H1 (cell line): ENCODE data around the gene PRTG. TPM values are rescaled to one million over a fixed set of nuclear protein-coding genes. Genes with fewer than 3 reads are reported as not detected.

Experiments
- CTCF ChIA-PET: fragments of 300-600 bp; sonication (Branson Sonifier 250); formaldehyde crosslinking; loops from one replicate; lab custom pipeline; 2021; ENCODE audit not compliant: partially characterized antibody; lab: Charles Lee
- POLR2A ChIA-PET: fragments of 300-600 bp; sonication (Branson Sonifier 250); formaldehyde crosslinking; loops from one replicate; lab custom pipeline; 2021; ENCODE audit warnings: inconsistent platforms; ENCODE audit not compliant: partially characterized antibody; lab: Charles Lee
- DNase-seq, 2 experiments: peaks; one replicate each; pipeline versions ENCODE4 v3.0.0 to v3.0.0-alpha.2; 2010 to 2022; ENCODE audit warnings: low spot score in 2 of 2, low read depth in 1 of 2, mixed read lengths in 1 of 2
- FAIRE-seq: peaks from 2 replicates; lab custom pipeline; 2011; peaks lifted over from hg19 to GRCh38; lab: Jason Lieb, UNC
- H2AFZ ChIP-seq: 2 replicates; pipeline ENCODE4 v1.8.1; 2012; ENCODE audit warnings: low read length, inconsistent platforms
- H2AK5ac ChIP-seq: 2 replicates; pipeline ENCODE4 v1.6.1; 2013; ENCODE audit warnings: low read depth, low read length
- H2BK120ac ChIP-seq: replicated peaks from 2 replicates; pipeline ENCODE3; 2013; ENCODE audit warnings: low read depth, low read length, inconsistent platforms
- H2BK12ac ChIP-seq: 2 replicates; pipeline ENCODE4 v1.6.1; 2013; ENCODE audit warnings: low read depth, low read length
- H2BK15ac ChIP-seq: 2 replicates; pipeline ENCODE4 v1.6.1; 2013; ENCODE audit warnings: low read length
- H2BK20ac ChIP-seq: 2 replicates; pipeline ENCODE4 v1.6.1; 2013; ENCODE audit warnings: low read length
- H2BK5ac ChIP-seq: 2 replicates; pipeline ENCODE4 v1.6.1; 2013; ENCODE audit warnings: low read depth, low read length
- H3K14ac ChIP-seq: 2 replicates; pipeline ENCODE4 v1.6.1; 2013; ENCODE audit warnings: inconsistent platforms; ENCODE audit not compliant: insufficient read length
- H3K18ac ChIP-seq: 2 replicates; pipeline ENCODE4 v1.6.1; 2013; ENCODE audit warnings: low read length; ENCODE audit errors: extremely low read depth
- H3K23ac ChIP-seq: 2 replicates; pipeline ENCODE4 v1.6.1; 2013; ENCODE audit warnings: inconsistent platforms; ENCODE audit not compliant: insufficient read length
- H3K23me2 ChIP-seq: 2 replicates; pipeline ENCODE4 v1.6.1; 2013; ENCODE audit warnings: low read depth, low read length
- H3K27ac ChIP-seq: 2 replicates; pipeline ENCODE4 v1.6.1; 2011; ENCODE audit warnings: low read depth, low read length, inconsistent platforms
- H3K27me3 ChIP-seq, 4 experiments: replicated peaks in 1 of 4; 1 replicate in 1 of 4; 2 replicates in 3 of 4; pipeline versions ENCODE4 v1.6.1 to v1.8.1; 2011 to 2013; ENCODE audit warnings: low read length in 3 of 4, mild to moderate bottlenecking in 3 of 4, inconsistent platforms in 2 of 4, mixed read lengths in 2 of 4, moderate library complexity in 1 of 4; ENCODE audit not compliant: control insufficient read depth in 3 of 4, insufficient read depth in 3 of 4; ENCODE audit errors: extremely low read depth in 1 of 4
- H3K36me3 ChIP-seq, 4 experiments: 2 replicates each; pipeline versions ENCODE4 v1.6.1 to v1.8.1; 2011 to 2013; ENCODE audit warnings: mild to moderate bottlenecking in 4 of 4, low read length in 3 of 4, moderate library complexity in 2 of 4, control low read depth in 1 of 4, inconsistent platforms in 1 of 4; ENCODE audit not compliant: insufficient read depth in 4 of 4, control insufficient read depth in 2 of 4
- H3K4ac ChIP-seq: replicated peaks from 2 replicates; pipeline ENCODE3; 2013; ENCODE audit warnings: low read length, low read depth, mixed read lengths, inconsistent platforms; ENCODE audit not compliant: insufficient read length
- H3K4me1 ChIP-seq, 4 experiments: replicated peaks in 1 of 4; 1 replicate in 1 of 4; 2 replicates in 3 of 4; pipeline versions ENCODE4 v1.6.1 to v1.8.1; 2011 to 2013; ENCODE audit warnings: low read length in 3 of 4, inconsistent platforms in 2 of 4, mixed read lengths in 1 of 4; ENCODE audit not compliant: insufficient read depth in 4 of 4, control insufficient read depth in 3 of 4
- H3K4me2 ChIP-seq, 2 experiments: 2 replicates each; pipeline versions ENCODE4 v1.6.1 to v1.8.1; 2011 to 2013; ENCODE audit warnings: low read depth in 2 of 2, low read length in 2 of 2, control low read depth in 1 of 2, inconsistent platforms in 1 of 2, mild to moderate bottlenecking in 1 of 2; ENCODE audit not compliant: insufficient read depth in 1 of 2
- H3K4me3 ChIP-seq, 4 experiments: fragments of 200-600, 300-600 bp in 1 of 4; sonication (generic), shearing (Covaris generic), sonication (Bioruptor Twin) in 1 of 4; 2 replicates each; pipeline versions ENCODE4 v1.5.1 to v1.8.1; 2011 to 2016; ENCODE audit warnings: low read length in 4 of 4, low read depth in 3 of 4, control low read depth in 2 of 4, inconsistent platforms in 2 of 4, mild to moderate bottlenecking in 2 of 4, mixed read lengths in 1 of 4, moderate library complexity in 1 of 4; ENCODE audit not compliant: insufficient read depth in 2 of 4; ENCODE audit errors: extremely low read depth in 1 of 4
- H3K56ac ChIP-seq: replicated peaks from 2 replicates; pipeline ENCODE3; 2013; ENCODE audit warnings: low read depth, mild to moderate bottlenecking, mixed read lengths, low read length, inconsistent platforms; ENCODE audit not compliant: insufficient read length
- H3K79me1 ChIP-seq: 2 replicates; pipeline ENCODE4 v1.6.1; 2013; ENCODE audit warnings: low read depth, low read length, control low read depth
- H3K79me2 ChIP-seq, 2 experiments: 2 replicates each; pipeline versions ENCODE4 v1.6.1 to v1.8.1; 2012 to 2013; ENCODE audit warnings: low read length in 2 of 2, mild to moderate bottlenecking in 2 of 2, inconsistent platforms in 1 of 2; ENCODE audit not compliant: insufficient read depth in 2 of 2, control insufficient read depth in 1 of 2
- H3K9ac ChIP-seq, 4 experiments: replicated peaks in 1 of 4; 1 replicate in 1 of 4; 2 replicates in 3 of 4; pipeline versions ENCODE4 v1.6.1 to v1.8.1; 2011 to 2013; ENCODE audit warnings: low read depth in 3 of 4, low read length in 3 of 4, control low read depth in 2 of 4, mild to moderate bottlenecking in 2 of 4, moderate library complexity in 2 of 4, inconsistent platforms in 1 of 4; ENCODE audit errors: extremely low read depth in 1 of 4
- H3K9me3 ChIP-seq, 2 experiments: 2 replicates each; pipeline versions ENCODE4 v1.6.1 to v1.8.1; 2012 to 2013; ENCODE audit warnings: mild to moderate bottlenecking in 2 of 2, moderate library complexity in 2 of 2, control low read depth in 1 of 2, inconsistent platforms in 1 of 2, low read depth in 1 of 2, low read length in 1 of 2, mixed read lengths in 1 of 2; ENCODE audit not compliant: insufficient read depth in 2 of 2
- H4K20me1 ChIP-seq, 2 experiments: replicated peaks in 1 of 2; 2 replicates each; pipeline versions ENCODE3 to v1.8.1; 2011 to 2013; ENCODE audit warnings: inconsistent platforms in 2 of 2, low read length in 2 of 2, mild to moderate bottlenecking in 1 of 2; ENCODE audit not compliant: insufficient read depth in 2 of 2, control insufficient read depth in 1 of 2
- H4K5ac ChIP-seq: 2 replicates; pipeline ENCODE4 v1.6.1; 2013; ENCODE audit warnings: low read length, low read depth, mixed read lengths, inconsistent platforms; ENCODE audit not compliant: insufficient read length
- H4K8ac ChIP-seq: 2 replicates; pipeline ENCODE4 v1.8.0; 2013; ENCODE audit warnings: mild to moderate bottlenecking, moderate library complexity, low read length, inconsistent platforms; ENCODE audit not compliant: insufficient read depth; ENCODE audit errors: extremely low read depth
- H4K91ac ChIP-seq: replicated peaks from 2 replicates; pipeline ENCODE3; 2013; ENCODE audit warnings: low read length, mixed read lengths, inconsistent platforms; ENCODE audit not compliant: insufficient read length
- ASH2L ChIP-seq: fragments of 200-600, 300-600 bp; sonication (generic); IDR thresholded peaks from one replicate; pipeline ENCODE4 v1.7.1; 2017; ENCODE audit warnings: low read length
- CHD2 ChIP-seq: IDR thresholded peaks from 2 replicates; pipeline ENCODE4 v1.6.1; 2012; ENCODE audit warnings: low read length, improper control_type of control experiment
- E2F6 ChIP-seq: IDR thresholded peaks from 2 replicates; pipeline ENCODE4 v1.6.1; 2012; ENCODE audit warnings: inconsistent platforms
- EZH2 ChIP-seq: fragments of 200-600 bp; sonication (generic); IDR thresholded peaks from 2 replicates; pipeline ENCODE4 v1.7.1; 2012; ENCODE audit warnings: low read depth, mild to moderate bottlenecking, moderate library complexity, low read length, inconsistent platforms; ENCODE audit not compliant: severe bottlenecking
- FOSL1 ChIP-seq: IDR thresholded peaks from 2 replicates; pipeline ENCODE4 v1.6.1; 2011; ENCODE audit warnings: mild to moderate bottlenecking, low read depth, low read length, moderate library complexity; ENCODE audit not compliant: insufficient read depth
- JUN ChIP-seq: IDR thresholded peaks from 2 replicates; pipeline ENCODE4 v1.6.1; 2011; ENCODE audit warnings: low read depth, mild to moderate bottlenecking, improper control_type of control experiment, low read length
- POU5F1 ChIP-seq: IDR thresholded peaks from 2 replicates; pipeline ENCODE4 v1.6.1; 2011; ENCODE audit warnings: low read depth, mild to moderate bottlenecking, low read length, moderate library complexity
- RNF2 ChIP-seq: fragments of 200-900, 300-1000 bp; sonication (generic); IDR thresholded peaks from 2 replicates; pipeline ENCODE4 v1.7.1; 2016; ENCODE audit warnings: borderline replicate concordance, low read depth, mild to moderate bottlenecking, antibody characterized with exemption, low read length; ENCODE audit not compliant: poor library complexity, severe bottlenecking; ENCODE audit errors: missing control alignments
- SUZ12 ChIP-seq: fragments of 200-600 bp; sonication (generic); IDR thresholded peaks from 2 replicates; pipeline ENCODE4 v1.6.1; 2012; ENCODE audit warnings: mild to moderate bottlenecking, inconsistent platforms, low read length, moderate library complexity, mixed read lengths
- WGBS, 2 experiments: shearing (Covaris generic) in 1 of 2; methylation state at CpG; one replicate each; pipeline versions ENCODE4 v1.1.6 to v1.1.7; 2013 to 2015; ENCODE audit warnings: low lambda C conversion rate in 2 of 2, mixed read lengths in 2 of 2, inconsistent platforms in 1 of 2, low coverage in 1 of 2, missing lambda C conversion rate in 1 of 2; ENCODE audit not compliant: insufficient replicate concordance in 2 of 2, insufficient coverage in 1 of 2, insufficient read length in 1 of 2; ENCODE audit errors: extremely low coverage in 1 of 2, missing lambda C conversion rate in 1 of 2; 5-methylcytosine and 5-hydroxymethylcytosine counted together
- polyA plus RNA-seq, 7 experiments: library from polyadenylated mRNA; depleted of rRNA in 3 of 7; stranded (reverse) in 5 of 7; unstranded in 2 of 7; fragments of >200 nt in 5 of 7; fragments of 200-250 nt in 2 of 7; gene quantifications; 1 replicate in 5 of 7; 2 replicates in 1 of 7; 4 replicates in 1 of 7; pipeline versions ENCODE4 v1.2.1 to v1.2.3, GENCODE V29; 2011 to 2013; ENCODE audit warnings: missing spikeins in 2 of 7, mixed read lengths in 2 of 7
- total RNA-seq: library from RNA; stranded (reverse); fragmentation: NEBNext Ultra II Directional; extraction: Animal tissue kit (Norgen Biotek cat#: 25700); gene quantifications from 2 replicates; pipeline ENCODE4 v1.2.1, GENCODE V29; 2021
- TF ChIP-seq, protein P1 (sequence below): IDR thresholded peaks from 2 replicates; pipeline ENCODE4 v1.6.1; 2012; ENCODE audit warnings: inconsistent platforms

PRTG gene
- total and polyA plus RNA-seq, 2 of the 8 experiments (the other 6 are each of a cell fraction or from before 2014, with no cell fraction given): 3.1 to 3.2 TPM

- H3K56ac ChIP-seq: no peak overlapping the region
- FAIRE-seq (no peak), DNase-seq (peak in 1 of 2 experiments; percentile 70)
- H4K91ac ChIP-seq: no peak overlapping the region
- ChIA-PET CTCF (no interaction called here), POLR2A (no interaction called here)
- peaks cover 8% of the 10 kb centered on the region for H3K23me2 ChIP-seq
- no peak overlapping the region; the same call in 1 of the 2 replicates for H4K8ac ChIP-seq
- H2BK12ac ChIP-seq: no peak overlapping the region
- no peaks in the 10 kb centered on the region; a peak in 1 of 8 replicates for H3K36me3 ChIP-seq
- no peak overlapping the region; a peak in 2 of 7 replicates for H3K9ac ChIP-seq
- no peak overlapping the region for H2BK20ac ChIP-seq
- H3K18ac ChIP-seq: peak overlapping the region; percentile 32; the same call in 1 of the 2 replicates
- no peak overlapping the region for H3K23ac ChIP-seq
- H4K5ac ChIP-seq: no peak overlapping the region
- peaks cover 0 to 2% of the 10 kb centered on the region in 2 experiments for H4K20me1 ChIP-seq
- no peak overlapping the region for H2BK120ac ChIP-seq
- no peak overlapping the region for H3K14ac ChIP-seq
- peak overlapping the region; percentile 63 to 89 for H3K4me2 ChIP-seq
- H3K4ac ChIP-seq: no peak overlapping the region
- no peaks in the 10 kb centered on the region for H3K9me3 ChIP-seq
- H3K4me3 ChIP-seq: peak overlapping the region; percentile 53 to 79 (median 71)
- peak overlapping the region; percentile 88; the same call in 1 of the 2 replicates for H2BK15ac ChIP-seq
- H3K27ac ChIP-seq: no peak overlapping the region
- no peaks in the 10 kb centered on the region for H3K79me2 ChIP-seq
- WGBS, 2 experiments: 9% methylated on average over 38 of the region's 65 CpGs; no CpG with 5 or more reads in 1 of the 2 experiments
- no peak overlapping the region for H2BK5ac ChIP-seq
- H3K4me1 ChIP-seq: no peaks in the 10 kb centered on the region; a peak in 1 of 7 replicates
- H3K27me3 ChIP-seq: peaks cover 18 to 40% (median 32%) of the 10 kb centered on the region in 4 experiments
- H2AFZ ChIP-seq: peak overlapping the region; percentile 64; the same call in 1 of the 2 replicates
- no peak overlapping the region for H2AK5ac ChIP-seq
- H3K79me1 ChIP-seq: no peaks in the 10 kb centered on the region
- TF ChIP-seq FOSL1 (no peak), EZH2 (peak; percentile 83), ASH2L (peak; percentile 21), SUZ12 (peak; percentile 87), POU5F1 (no peak), RNF2 (peak; percentile 63), E2F6 (peak; percentile 65), CHD2 (no peak), JUN (no peak)
- TF ChIP-seq, protein P1, sequence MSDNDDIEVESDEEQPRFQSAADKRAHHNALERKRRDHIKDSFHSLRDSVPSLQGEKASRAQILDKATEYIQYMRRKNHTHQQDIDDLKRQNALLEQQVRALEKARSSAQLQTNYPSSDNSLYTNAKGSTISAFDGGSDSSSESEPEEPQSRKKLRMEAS: peak; percentile 29; the same call in 1 of the 2 replicates
These were observed 155.5 kb downstream of the PRTG start for GRCh38 chr15:55587321-55588069.
